ENCODE measurements around the gene DLEC1.

DLEC1 gene

GRCh38 chr3:38108649-38109579 lies 69.9 kb downstream of the DLEC1 start:
- peaks cover 2% of the 10 kb centered on the region for H3K27me3 Mint-ChIP-seq

DNA sequence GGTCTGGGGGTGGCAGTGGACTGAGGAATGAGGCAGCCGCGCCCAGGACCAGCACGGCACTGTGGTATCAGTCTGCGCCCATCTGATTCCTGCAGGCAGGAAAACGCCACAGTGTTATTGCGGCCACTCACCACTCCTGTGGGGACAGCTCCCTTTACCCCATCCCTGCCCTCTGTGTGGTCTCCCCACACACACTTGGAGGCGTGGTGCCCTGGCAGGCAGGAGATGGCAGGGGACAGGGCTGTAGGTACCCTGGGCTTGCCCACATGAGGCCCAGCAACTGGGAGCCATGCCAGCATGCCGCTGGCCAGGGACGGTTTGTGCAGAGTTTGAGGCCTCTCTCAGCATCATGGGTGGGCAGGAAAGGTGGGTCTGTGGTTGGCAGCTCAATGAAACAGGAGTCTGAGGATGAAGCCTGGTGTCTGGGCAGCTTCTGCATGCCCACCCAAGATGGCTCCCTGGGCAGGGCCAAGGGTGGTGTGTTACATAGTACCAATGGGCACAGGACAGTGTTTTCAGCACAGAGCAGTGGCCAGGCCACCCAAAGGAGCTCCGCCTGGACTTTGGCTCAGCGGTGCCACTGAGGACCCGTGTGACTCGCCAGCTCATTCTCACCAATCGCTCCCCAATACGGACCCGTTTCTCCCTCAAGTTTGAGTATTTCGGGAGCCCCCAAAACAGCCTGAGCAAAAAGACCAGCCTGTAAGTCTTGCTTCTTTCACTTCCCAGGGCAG lies 70.7 kb downstream of the DLEC1 start:
- Mint-ChIP-seq H3K36me3 (peaks cover 10% of the 10 kb centered on the region), H3K9me3 (ENCODE audit: low read depth) (peaks cover 11% of the 10 kb centered on the region), H3K4me1 (ENCODE audit: low read depth) (no peaks in the 10 kb centered on the region), H3K4me3 (no peak overlapping the region), H3K27ac (no peak overlapping the region), H3K27me3 (peaks cover 2% of the 10 kb centered on the region)

More at GRCh38 chr3:38108649-38109579, 69.9 kb downstream of the DLEC1 start:
- Mint-ChIP-seq H3K4me1 (ENCODE audit: low read depth) (no peaks in the 10 kb centered on the region), H3K9me3 (ENCODE audit: low read depth) (peaks cover 11% of the 10 kb centered on the region), H3K4me3 (no peak overlapping the region), H3K36me3 (peaks cover 10% of the 10 kb centered on the region), H3K27ac (no peak overlapping the region)

DNA sequence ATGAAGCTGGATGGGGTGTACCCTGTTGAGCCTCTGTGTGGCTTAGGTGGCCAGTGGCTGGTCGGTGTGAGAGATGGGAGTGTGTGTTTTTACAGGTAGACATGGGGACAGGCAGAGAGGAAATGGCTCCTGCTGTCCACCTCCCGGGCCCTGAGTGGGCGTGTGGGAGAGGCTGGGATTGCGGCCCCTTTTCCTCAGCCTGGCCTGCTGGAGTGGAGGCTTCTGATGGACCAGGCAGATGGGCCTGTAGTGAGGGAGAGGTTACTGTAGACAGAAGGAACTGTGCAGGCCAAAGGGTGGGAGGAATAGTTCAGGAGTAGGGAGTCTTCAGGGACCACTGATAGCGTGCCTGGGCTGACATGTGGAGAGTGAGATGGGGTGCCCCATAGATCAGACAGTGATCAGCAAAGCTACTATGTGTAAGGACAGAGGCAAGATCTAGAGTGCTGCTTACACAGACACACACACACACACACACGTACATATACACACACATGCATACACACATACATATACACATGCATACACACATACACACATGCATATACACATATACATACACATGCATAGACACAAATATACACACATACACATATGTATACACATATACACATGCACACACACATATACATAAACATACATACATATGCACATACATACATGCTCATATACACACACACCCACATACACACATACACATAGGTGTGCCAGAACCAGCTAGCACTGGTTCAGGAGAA lies 71.5 kb downstream of the DLEC1 start:
- H3K27ac Mint-ChIP-seq: no peak overlapping the region
- peaks cover 4% of the 10 kb centered on the region for H3K9me3 Mint-ChIP-seq (ENCODE audit: low read depth)
- no peak overlapping the region for H3K4me3 Mint-ChIP-seq
- no peaks in the 10 kb centered on the region for H3K4me1 Mint-ChIP-seq (ENCODE audit: low read depth)
- H3K27me3 Mint-ChIP-seq: no peaks in the 10 kb centered on the region
- H3K36me3 Mint-ChIP-seq: peaks cover 6% of the 10 kb centered on the region

- peaks cover 3% of the 10 kb centered on the region for H3K36me3 Mint-ChIP-seq
- no peaks in the 10 kb centered on the region for H3K9me3 Mint-ChIP-seq (ENCODE audit: low read depth)
- no peak overlapping the region for H3K27ac Mint-ChIP-seq
- H3K4me1 Mint-ChIP-seq (ENCODE audit: low read depth): peaks cover 2% of the 10 kb centered on the region
- H3K4me3 Mint-ChIP-seq: no peak overlapping the region
- H3K27me3 Mint-ChIP-seq: no peaks in the 10 kb centered on the region
Measured at GRCh38 chr3:38111201-38111600, 72.2 kb downstream of the DLEC1 start.

DNA sequence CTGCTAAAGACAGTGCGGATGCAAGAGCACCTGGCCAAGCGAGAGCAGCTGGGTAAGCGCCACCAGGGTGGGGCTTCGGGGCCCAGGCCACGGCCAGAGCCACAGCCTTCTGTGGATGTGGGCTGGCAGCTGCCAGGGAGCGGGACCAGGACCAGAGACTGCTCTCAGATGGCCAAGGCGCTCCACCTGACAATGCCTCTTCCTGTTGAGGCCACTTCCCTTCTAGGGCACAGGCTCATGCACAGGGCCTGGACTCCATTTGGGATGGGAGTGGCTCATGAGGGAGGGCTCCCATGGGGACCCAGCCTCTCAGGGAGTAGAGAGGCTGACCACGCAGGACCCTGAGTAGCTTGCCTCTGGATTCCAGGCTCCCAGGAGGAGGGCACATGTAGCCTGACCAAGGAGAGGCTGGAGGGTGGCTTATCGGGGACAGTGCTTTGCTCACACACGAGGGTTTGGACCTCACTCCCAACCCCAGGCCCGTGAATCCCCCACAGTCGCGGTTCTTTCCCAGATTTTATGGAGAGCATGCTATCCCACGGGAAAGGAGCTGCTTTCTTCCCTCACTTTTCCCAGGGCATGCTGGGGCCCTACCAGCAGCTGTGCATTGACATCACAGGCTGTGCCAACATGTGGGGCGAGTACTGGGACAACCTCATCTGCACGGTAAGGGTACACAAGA lies 72.8 kb downstream of the DLEC1 start:
- no peak overlapping the region for H3K4me3 Mint-ChIP-seq
- peaks cover 2% of the 10 kb centered on the region for H3K4me1 Mint-ChIP-seq (ENCODE audit: low read depth)
- H3K36me3 Mint-ChIP-seq: peaks cover under 1% of the 10 kb centered on the region
- no peak overlapping the region for H3K27ac Mint-ChIP-seq
- no peaks in the 10 kb centered on the region for H3K27me3 Mint-ChIP-seq
- no peaks in the 10 kb centered on the region for H3K9me3 Mint-ChIP-seq (ENCODE audit: low read depth)

DNA sequence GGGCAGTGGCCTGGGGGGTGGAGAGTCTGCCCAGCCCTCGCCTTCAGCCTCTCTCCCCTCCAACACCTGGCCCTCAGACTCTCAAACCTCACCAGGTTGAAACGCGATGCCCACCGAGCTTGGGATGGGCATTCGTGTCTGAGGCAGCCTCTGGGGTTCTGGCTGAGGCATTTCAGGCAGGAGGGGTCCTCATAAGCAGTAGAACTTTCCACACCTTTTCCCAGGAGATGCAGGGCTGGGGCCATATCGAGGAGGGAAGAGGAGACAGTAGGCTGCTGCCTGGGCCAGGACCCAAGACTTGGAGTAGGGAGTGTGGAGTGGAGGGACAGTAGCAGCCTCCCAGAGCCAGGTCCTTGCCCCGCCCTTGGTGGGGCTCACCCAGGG lies 73.4 kb downstream of the DLEC1 start:
- Mint-ChIP-seq H3K4me3 (no peak overlapping the region), H3K27me3 (no peaks in the 10 kb centered on the region), H3K4me1 (ENCODE audit: low read depth) (peaks cover 2% of the 10 kb centered on the region), H3K36me3 (no peaks in the 10 kb centered on the region), H3K27ac (no peak overlapping the region), H3K9me3 (ENCODE audit: low read depth) (no peaks in the 10 kb centered on the region)

DNA sequence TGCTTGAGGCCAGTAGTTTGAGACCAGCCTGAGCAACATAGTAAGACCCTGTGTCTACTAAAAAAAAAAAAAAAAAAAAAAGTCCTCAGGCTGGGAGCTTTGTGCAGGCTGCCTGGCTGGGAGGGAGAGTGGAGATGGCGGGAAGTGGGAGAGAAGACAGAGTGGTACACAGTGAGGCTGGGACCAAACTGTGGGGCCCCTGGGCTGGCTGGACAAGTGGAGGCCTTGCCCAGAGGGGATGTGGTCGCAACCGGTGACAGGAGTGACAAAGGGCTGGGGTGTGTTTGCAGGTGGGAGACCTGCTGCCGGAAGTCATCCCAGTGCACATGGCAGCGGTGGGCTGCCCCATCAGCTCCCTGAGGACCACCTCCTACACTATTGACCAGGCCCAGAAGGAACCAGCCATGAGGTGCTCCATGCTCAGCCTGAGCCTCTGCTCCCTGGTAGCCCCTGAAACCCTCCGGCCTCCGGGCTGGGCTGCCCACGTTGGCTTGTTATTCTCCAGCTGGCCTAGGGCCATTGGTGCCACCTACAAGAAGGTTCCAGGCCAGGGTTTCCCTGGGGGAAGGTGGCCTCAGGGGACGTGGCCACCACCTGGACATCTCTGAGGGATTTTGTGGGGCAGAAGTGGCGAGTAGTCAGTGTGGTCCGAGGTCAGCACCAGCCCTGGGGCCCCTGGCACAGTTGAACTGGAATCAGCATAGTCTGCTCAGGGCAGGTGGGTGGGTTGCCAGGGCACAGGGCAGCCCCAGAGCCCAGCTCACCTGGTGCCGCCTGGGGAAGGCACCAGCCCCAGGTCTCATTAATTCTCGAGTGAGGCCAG lies 75.3 kb downstream of the DLEC1 start:
- Mint-ChIP-seq H3K27me3 (no peaks in the 10 kb centered on the region), H3K36me3 (no peaks in the 10 kb centered on the region), H3K9me3 (ENCODE audit: low read depth) (no peaks in the 10 kb centered on the region), H3K27ac (no peak overlapping the region), H3K4me3 (no peak overlapping the region), H3K4me1 (ENCODE audit: low read depth) (peaks cover 4% of the 10 kb centered on the region)

DNA sequence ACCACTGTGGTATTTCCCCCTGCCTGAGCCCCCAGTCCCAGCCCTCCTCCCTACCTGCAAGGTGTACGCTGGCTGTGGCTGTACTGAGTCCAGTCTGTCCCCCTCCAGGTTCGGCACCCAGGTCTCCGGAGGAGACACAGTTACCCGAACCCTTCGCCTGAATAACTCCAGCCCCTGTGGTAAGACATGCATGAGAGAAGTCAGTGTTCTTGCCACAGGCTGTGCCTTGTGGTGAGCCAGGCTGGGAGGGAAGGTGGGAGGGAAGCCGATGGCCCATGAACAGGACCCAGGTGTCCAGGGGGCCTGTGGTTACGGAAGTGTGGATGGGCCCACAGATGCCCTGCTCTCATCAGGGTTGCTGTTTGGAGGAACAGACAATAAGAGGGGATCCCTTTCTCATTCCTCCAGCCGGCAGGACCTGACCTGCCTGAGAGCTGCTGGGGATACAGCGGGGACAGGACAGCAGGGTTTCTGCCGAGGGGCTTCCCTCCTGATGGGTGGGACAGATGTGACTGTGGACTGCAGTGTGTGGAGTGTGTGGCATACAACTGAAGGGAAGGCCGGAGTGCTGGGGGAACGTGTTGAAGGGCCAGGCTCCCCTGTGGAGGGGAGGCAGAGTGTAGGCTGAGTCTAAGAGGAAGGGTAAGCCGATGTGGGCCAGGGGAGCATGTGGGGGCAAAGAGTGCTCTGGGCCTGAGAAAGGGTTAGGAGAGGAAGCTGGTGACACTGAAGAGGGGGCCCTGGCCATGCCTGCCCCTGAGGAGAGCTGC lies 76.1 kb downstream of the DLEC1 start:
- no peaks in the 10 kb centered on the region for H3K36me3 Mint-ChIP-seq
- no peaks in the 10 kb centered on the region for H3K27me3 Mint-ChIP-seq
- H3K4me1 Mint-ChIP-seq (ENCODE audit: low read depth): peaks cover 4% of the 10 kb centered on the region
- H3K9me3 Mint-ChIP-seq (ENCODE audit: low read depth): no peaks in the 10 kb centered on the region
- H3K27ac Mint-ChIP-seq: no peak overlapping the region
- no peak overlapping the region for H3K4me3 Mint-ChIP-seq

DNA sequence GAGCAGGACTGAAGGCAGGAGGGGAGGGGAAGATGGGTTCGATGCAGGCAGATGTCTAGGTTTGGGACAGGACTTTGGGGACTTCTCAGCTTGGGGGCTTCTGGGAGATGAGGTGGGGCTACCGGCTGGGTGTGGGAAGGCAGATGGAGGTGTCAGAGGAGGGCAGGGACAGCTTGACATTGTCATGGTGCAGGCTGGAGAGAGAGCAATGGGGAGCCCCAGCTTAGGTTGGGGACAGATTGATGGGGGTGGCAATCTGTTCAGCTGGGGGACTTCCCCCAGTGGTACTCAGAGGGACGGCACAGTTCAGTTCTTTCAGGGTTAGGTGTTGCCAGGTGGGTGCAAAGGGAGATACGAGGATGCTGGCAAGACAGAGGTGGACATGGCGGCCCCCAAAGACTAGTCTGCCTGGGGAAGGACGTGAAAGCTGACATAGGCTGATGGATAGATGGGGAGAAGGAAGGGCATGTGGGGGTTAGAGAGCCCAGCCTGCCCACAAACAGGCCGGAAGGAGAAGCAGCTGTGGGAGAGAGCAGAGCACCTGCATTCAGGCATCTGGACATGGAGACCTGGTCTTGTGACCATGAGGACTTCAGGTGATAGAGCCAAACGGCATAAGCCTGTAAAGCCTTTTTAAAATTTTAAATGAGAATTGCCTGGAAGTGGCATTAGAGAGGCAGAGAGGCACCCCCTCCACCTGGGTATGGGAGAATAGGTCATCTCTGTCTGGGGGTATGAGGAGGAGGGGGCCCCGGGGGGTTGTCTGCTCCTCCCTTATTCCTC lies 76.8 kb downstream of the DLEC1 start:
- Mint-ChIP-seq H3K36me3 (no peaks in the 10 kb centered on the region), H3K4me3 (no peak overlapping the region), H3K4me1 (ENCODE audit: low read depth) (peaks cover 4% of the 10 kb centered on the region), H3K27me3 (no peaks in the 10 kb centered on the region), H3K9me3 (ENCODE audit: low read depth) (no peaks in the 10 kb centered on the region), H3K27ac (no peak overlapping the region)

- no peaks in the 10 kb centered on the region for H3K36me3 Mint-ChIP-seq
- H3K27me3 Mint-ChIP-seq: no peaks in the 10 kb centered on the region
- no peaks in the 10 kb centered on the region for H3K9me3 Mint-ChIP-seq (ENCODE audit: low read depth)
- H3K4me1 Mint-ChIP-seq (ENCODE audit: low read depth): peaks cover 4% of the 10 kb centered on the region
- H3K4me3 Mint-ChIP-seq: no peak overlapping the region
- no peak overlapping the region for H3K27ac Mint-ChIP-seq
Measured at GRCh38 chr3:38116471-38117162, 77.6 kb downstream of the DLEC1 start.

DNA sequence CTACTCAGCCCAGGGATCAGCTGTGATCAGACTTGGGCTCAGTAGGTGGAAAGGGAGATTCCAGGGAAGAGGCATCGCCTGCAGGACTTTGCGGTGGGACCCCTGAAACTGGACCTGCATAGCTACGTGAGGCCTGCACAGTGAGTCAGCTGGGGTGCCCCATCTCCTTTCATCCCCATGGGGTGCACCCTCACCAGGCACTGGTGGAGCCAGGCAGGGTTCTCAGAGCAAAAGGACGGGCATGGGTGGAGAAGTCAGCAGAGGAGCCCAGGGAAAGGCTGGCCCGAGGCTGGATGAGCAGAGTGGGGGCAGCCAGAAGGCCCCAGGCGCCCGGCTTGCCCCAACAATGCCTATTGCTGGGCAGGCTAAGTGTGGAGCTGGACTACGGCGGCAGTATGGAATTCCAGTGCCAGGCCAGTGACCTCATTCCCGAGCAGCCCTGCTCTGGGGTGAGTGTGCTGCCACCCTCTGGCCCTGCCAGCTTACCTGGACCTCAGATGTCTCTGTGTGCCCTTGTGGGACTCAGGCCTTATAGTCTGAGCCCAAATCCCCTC lies 78.2 kb downstream of the DLEC1 start:
- Mint-ChIP-seq H3K27me3 (no peaks in the 10 kb centered on the region), H3K36me3 (no peaks in the 10 kb centered on the region), H3K27ac (no peak overlapping the region), H3K9me3 (ENCODE audit: low read depth) (no peaks in the 10 kb centered on the region), H3K4me1 (ENCODE audit: low read depth) (peaks cover 4% of the 10 kb centered on the region), H3K4me3 (no peak overlapping the region)

GRCh38 chr3:38117748-38118420 lies 78.9 kb downstream of the DLEC1 start:
- H3K4me1 Mint-ChIP-seq (ENCODE audit: low read depth): peaks cover 4% of the 10 kb centered on the region
- no peak overlapping the region for H3K4me3 Mint-ChIP-seq
- H3K27ac Mint-ChIP-seq: no peak overlapping the region
- no peaks in the 10 kb centered on the region for H3K27me3 Mint-ChIP-seq
- H3K9me3 Mint-ChIP-seq (ENCODE audit: low read depth): no peaks in the 10 kb centered on the region
- no peaks in the 10 kb centered on the region for H3K36me3 Mint-ChIP-seq

All from activated naive CD8-positive, alpha-beta T cell (primary cell).